Stomach (tissue), 9 donors: ENCODE measurements around the gene ULBP1. TPM values are rescaled to one million over a fixed set of nuclear protein-coding genes. Genes with fewer than 3 reads are reported as not detected.
"Not testable (repeated sequence)": the region's sequence is repeated elsewhere in the genome, so short reads cannot be mapped to it uniquely, and the experiment has no call there.

Source experiments
- DNase-seq, 2 donors: peaks; one replicate each; pipeline versions ENCODE4 v3.0.0 to v3.0.0-alpha.2; 2013 to 2019
- H3K27ac ChIP-seq, 5 donors: fragments of 200-600 bp in 4 of 5; sonication (generic) in 4 of 5; one replicate each; pipeline ENCODE4 v1.5.1; 2013 to 2019; ENCODE audit warnings: mild to moderate bottlenecking in 1 of 5, moderate library complexity in 1 of 5
- H3K27me3 ChIP-seq, 3 donors: fragments of 200-600 bp; sonication (generic); one replicate each; pipeline ENCODE4 v1.5.1; 2017 to 2019; ENCODE audit warnings: mixed run types in 1 of 3
- H3K36me3 ChIP-seq, 4 donors: fragments of 200-600 bp; sonication (generic); 1 replicate in 3 of 4; 2 replicates in 1 of 4; pipeline ENCODE4 v1.5.1; 2016 to 2019
- H3K4me1 ChIP-seq, 4 donors: fragments of 200-600 bp; sonication (generic); one replicate each; pipeline ENCODE4 v1.5.1; 2016 to 2019
- H3K4me3 ChIP-seq, 4 donors: fragments of 200-600 bp; sonication (generic) in 3 of 4; one replicate each; pipeline ENCODE4 v1.5.1; 2016 to 2019; ENCODE audit warnings: mild to moderate bottlenecking in 1 of 4
- H3K9me3 ChIP-seq, 4 donors: fragments of 200-600 bp; sonication (generic); one replicate each; pipeline ENCODE4 v1.5.1; 2016 to 2019
- EP300 ChIP-seq: sonication (generic); formaldehyde crosslinking; IDR thresholded peaks from one replicate; pipeline ENCODE4 v1.6.1; 2017; ENCODE audit warnings: antibody characterized with exemption
- POLR2A ChIP-seq, 4 donors: fragments of 450-650 bp; IDR thresholded peaks; one replicate each; pipeline ENCODE4 v1.6.1; 2016; ENCODE audit warnings: antibody characterized with exemption in 4 of 4, control low read depth in 2 of 4, mild to moderate bottlenecking in 1 of 4, moderate library complexity in 1 of 4
- POLR2AphosphoS5 ChIP-seq, 3 donors: sonication (generic); formaldehyde crosslinking; IDR thresholded peaks; one replicate each; pipeline ENCODE4 v1.6.1; 2016; ENCODE audit warnings: antibody characterized with exemption in 3 of 3
- WGBS, 5 donors: extraction: QIAGEN DNeasy Blood & Tissue Kit in 3 of 5; methylation state at CpG; one replicate each; pipeline versions ENCODE4 v1.1.5 to v1.1.7; 2013 to 2018; 5-methylcytosine and 5-hydroxymethylcytosine counted together
- intact Hi-C: fragments of 100-400 bp; cut with DNase I; formaldehyde crosslinking; loops from one replicate; pipeline ENCODE4 v1.15.1; 2023; ENCODE audit warnings: low total_unique reads
- polyA plus RNA-seq, 3 donors: library from polyadenylated mRNA; stranded (reverse); fragments of 200-250 nt; gene quantifications; one replicate each; pipeline ENCODE4 v1.2.3, GENCODE V29; 2013
- total RNA-seq, 5 donors: library from RNA; depleted of rRNA; stranded (reverse); fragments of >200 nt; gene quantifications; one replicate each; pipeline versions ENCODE4 v1.1.0 to v1.2.3, GENCODE V29; 2014 to 2016
- TF ChIP-seq, protein P1 (sequence below), 7 experiments: fragments of 450-650 bp in 4 of 7; fragments of 200-600 bp in 3 of 7; sonication (generic) in 3 of 7; IDR thresholded peaks; one replicate each; pipeline ENCODE4 v1.5.1; 2016 to 2019; ENCODE audit warnings: antibody characterized with exemption in 7 of 7, control low read depth in 2 of 7, mild to moderate bottlenecking in 1 of 7
- donor health status: healthy with polysubstance abuse.
- donor health status: Bipolar disorder and iron deficiency.
- donor health status: healthy.

The ULBP1 gene
- total and polyA plus RNA-seq, 8 donors: 0.03 to 1.3 TPM; not detected in 6

DNA sequence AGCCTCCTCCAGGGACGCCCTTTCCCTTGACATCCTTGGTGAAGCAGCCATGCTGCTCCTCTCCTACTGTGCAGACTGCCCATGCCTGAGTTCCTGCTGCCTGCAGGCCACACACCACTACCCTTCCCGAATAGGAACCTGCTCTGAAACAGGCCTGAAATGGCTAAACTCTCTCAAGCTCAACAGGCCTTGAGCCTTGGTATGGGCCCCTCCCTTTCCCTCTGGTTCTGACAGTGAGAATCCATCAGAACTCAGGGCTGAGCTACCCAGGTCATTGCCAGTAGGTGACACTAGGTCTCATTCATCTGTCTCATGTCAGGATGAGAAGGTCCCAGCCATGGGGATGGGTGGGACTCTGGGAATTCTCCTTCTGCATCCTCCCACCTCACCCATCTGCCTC is 35.9 kb downstream of the ULBP1 start:
- TF ChIP-seq EP300 (no peak), POLR2A (IDR thresholded peaks at IDR 0.05) (no peak), POLR2AphosphoS5 (IDR thresholded peaks at IDR 0.05) (no peak)
- TF ChIP-seq, protein P1, sequence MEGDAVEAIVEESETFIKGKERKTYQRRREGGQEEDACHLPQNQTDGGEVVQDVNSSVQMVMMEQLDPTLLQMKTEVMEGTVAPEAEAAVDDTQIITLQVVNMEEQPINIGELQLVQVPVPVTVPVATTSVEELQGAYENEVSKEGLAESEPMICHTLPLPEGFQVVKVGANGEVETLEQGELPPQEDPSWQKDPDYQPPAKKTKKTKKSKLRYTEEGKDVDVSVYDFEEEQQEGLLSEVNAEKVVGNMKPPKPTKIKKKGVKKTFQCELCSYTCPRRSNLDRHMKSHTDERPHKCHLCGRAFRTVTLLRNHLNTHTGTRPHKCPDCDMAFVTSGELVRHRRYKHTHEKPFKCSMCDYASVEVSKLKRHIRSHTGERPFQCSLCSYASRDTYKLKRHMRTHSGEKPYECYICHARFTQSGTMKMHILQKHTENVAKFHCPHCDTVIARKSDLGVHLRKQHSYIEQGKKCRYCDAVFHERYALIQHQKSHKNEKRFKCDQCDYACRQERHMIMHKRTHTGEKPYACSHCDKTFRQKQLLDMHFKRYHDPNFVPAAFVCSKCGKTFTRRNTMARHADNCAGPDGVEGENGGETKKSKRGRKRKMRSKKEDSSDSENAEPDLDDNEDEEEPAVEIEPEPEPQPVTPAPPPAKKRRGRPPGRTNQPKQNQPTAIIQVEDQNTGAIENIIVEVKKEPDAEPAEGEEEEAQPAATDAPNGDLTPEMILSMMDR (IDR thresholded peaks at IDR 0.05): no peak
- Histone ChIP-seq H3K27me3 (peaks cover 0 to 91% (median 34%) of the 10 kb centered on the region in 3 donors), H3K4me3 (no peak overlapping the region), H3K27ac (no peak overlapping the region), H3K4me1 (peaks cover 4 to 6% (median 4%) of the 10 kb centered on the region in 4 donors), H3K36me3 (no peaks in the 10 kb centered on the region), H3K9me3 (no peaks in the 10 kb centered on the region)
- WGBS, 5 donors: 63 to 96% (median 84%) methylated on average over 2 of the region's 2 CpGs
- intact Hi-C loops: no loop called here
- DNase-seq: no peak

DNA sequence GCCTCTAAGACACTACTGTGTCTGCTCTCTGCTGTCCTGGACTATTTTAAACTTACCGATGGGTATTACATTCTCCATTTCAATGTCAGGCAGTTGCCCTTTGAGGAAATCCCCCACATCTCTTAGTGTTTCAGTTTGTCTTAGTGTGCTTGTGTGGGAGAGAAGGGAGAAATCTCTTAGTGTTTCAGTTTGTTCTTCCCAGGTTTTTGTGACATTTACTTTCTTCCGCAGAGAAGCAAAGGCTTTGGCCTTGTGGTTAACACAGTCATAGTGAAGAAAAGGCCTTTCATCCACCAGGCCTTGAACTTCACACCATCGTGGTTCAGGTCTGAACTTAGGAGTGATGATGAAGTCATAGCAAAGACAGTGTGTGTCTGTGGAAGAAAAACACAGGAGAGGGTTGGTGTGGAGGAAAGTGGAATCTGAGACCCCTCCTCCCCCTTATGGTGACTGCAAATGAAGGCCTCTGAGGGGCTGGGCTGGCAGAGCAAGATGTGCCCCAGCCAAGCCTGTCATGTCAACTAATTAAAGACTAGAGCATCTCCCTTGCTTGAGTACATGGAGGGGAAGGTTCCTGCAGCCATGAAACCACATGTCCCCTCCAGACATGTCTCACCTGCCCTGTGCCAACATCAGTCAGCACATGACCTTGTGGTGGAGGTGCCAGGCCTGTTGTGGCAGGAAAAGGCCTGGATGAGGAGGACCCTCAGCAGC is 37.7 kb downstream of the ULBP1 start:
- TF ChIP-seq EP300: no peak
- TF ChIP-seq POLR2A (IDR thresholded peaks at IDR 0.05): no peak
- TF ChIP-seq, protein P1 (IDR thresholded peaks at IDR 0.05): no peak
- no peak for TF ChIP-seq POLR2AphosphoS5 (IDR thresholded peaks at IDR 0.05)
- DNase-seq: no peak
- Histone ChIP-seq H3K9me3 (no peaks in the 10 kb centered on the region), H3K4me1 (peaks cover 7 to 21% (median 16%) of the 10 kb centered on the region in 4 donors), H3K27me3 (peaks cover 0 to 85% (median 18%) of the 10 kb centered on the region in 3 donors), H3K4me3 (no peak overlapping the region), H3K27ac (no peak overlapping the region), H3K36me3 (no peaks in the 10 kb centered on the region)
- intact Hi-C loops: no loop called here
- WGBS, 5 donors: 72 to 83% (median 80%) methylated on average over 3 of the region's 3 CpGs

DNA sequence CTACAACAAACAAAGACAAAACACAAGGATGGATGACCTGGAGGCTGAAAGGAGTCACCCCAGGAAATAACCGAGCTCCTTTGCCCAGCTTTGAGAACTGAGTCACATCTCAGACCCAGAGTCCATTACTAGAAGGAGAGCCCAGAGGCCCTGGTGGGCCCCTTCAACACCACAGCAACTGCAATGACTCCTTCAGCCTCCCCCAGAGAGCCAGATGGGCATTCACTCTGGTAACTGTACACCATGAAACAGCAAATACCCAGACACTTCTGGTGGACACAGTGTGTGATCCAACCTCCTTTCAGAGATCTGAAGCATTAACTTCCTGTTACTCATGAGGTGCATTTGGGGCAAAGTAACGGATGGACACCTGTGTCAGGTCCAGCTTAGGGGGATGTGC is 39.0 kb downstream of the ULBP1 start:
- H3K27me3 ChIP-seq: peaks cover 0 to 85% (median 17%) of the 10 kb centered on the region in 3 donors
- WGBS, 5 donors: 78 to 100% (median 93%) methylated on average over 2 of the region's 2 CpGs
- H3K4me3 ChIP-seq: no peak overlapping the region
- intact Hi-C loops: no loop called here
- TF ChIP-seq, protein P1 (IDR thresholded peaks at IDR 0.05): no peak
- TF ChIP-seq EP300: no peak
- H3K4me1 ChIP-seq: peaks cover 7 to 21% (median 16%) of the 10 kb centered on the region in 4 donors
- H3K36me3 ChIP-seq: no peaks in the 10 kb centered on the region
- no peak for DNase-seq
- no peak overlapping the region for H3K27ac ChIP-seq
- H3K9me3 ChIP-seq: no peaks in the 10 kb centered on the region

DNA sequence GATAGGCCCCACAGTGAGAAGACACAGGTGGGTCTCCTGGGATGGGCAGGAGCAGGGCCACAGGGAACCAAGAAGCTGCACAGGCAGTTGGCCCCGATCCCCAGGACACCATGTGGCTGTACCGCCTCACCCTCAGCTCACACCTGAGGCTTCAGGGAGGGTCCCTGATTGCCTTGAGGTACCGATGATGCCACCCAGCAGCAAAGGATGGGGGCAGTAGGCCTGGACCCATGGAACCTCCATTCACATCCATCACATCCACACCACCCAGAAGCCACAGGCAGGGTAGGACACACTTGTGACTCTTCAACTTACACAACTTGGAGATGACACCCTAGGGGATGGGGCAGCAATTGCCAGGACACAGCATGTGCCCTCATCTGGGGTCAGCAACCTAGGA is 39.9 kb downstream of the ULBP1 start:
- WGBS, 5 donors: 71 to 99% (median 94%) methylated on average over 3 of the region's 3 CpGs
- Histone ChIP-seq H3K4me1 (peaks cover 7 to 24% (median 16%) of the 10 kb centered on the region in 4 donors), H3K27me3 (peaks cover 0 to 94% (median 20%) of the 10 kb centered on the region in 3 donors)
- DNase-seq, H3K4me3 ChIP-seq, H3K9me3 ChIP-seq, H3K27ac ChIP-seq, H3K36me3 ChIP-seq, intact Hi-C loops: not testable (repeated sequence)
